ENCODE results near the gene PPM1N.

The PPM1N gene

GRCh38 chr19:45471111-45471930, 26.9 kb upstream of the PPM1N start:
- DNase-seq = no peak

- no peak for DNase-seq
Observed at GRCh38 chr19:45471931-45472562, 26.2 kb upstream of the PPM1N start.

GRCh38 chr19:45472563-45473366, 25.5 kb upstream of the PPM1N start:
- DNase-seq = no peak

- no peak for DNase-seq
Observed at GRCh38 chr19:45473367-45473681, 24.9 kb upstream of the PPM1N start.

- no peak for DNase-seq
Observed at GRCh38 chr19:45473682-45474605, 24.3 kb upstream of the PPM1N start.

- DNase-seq = no peak
Observed at GRCh38 chr19:45474606-45475521, 23.4 kb upstream of the PPM1N start.

GRCh38 chr19:45475537-45476291, 22.5 kb upstream of the PPM1N start:
- DNase-seq = no peak

GRCh38 chr19:45476304-45476703, 21.9 kb upstream of the PPM1N start:
- no peak for DNase-seq

GRCh38 chr19:45477186-45477585, 21.1 kb upstream of the PPM1N start:
- DNase-seq = no peak

GRCh38 chr19:45477713-45478453, 20.4 kb upstream of the PPM1N start:
- no peak for DNase-seq

GRCh38 chr19:45478454-45479238, 19.6 kb upstream of the PPM1N start:
- DNase-seq = peak; percentile 93

- no peak for DNase-seq
Observed at GRCh38 chr19:45483033-45483432, 15.2 kb upstream of the PPM1N start.

GRCh38 chr19:45484273-45484945, 13.8 kb upstream of the PPM1N start:
- DNase-seq = peak; percentile 56

GRCh38 chr19:45485305-45486077, 12.8 kb upstream of the PPM1N start:
- peak; percentile 98 for DNase-seq

- no peak for DNase-seq
Observed at GRCh38 chr19:45488708-45489107, 9.5 kb upstream of the PPM1N start.

- DNase-seq = no peak
Observed at GRCh38 chr19:45489216-45489855, 8.9 kb upstream of the PPM1N start.

- no peak for DNase-seq
Observed at GRCh38 chr19:45492137-45492626, 6.1 kb upstream of the PPM1N start.
